ENCODE data around the gene PRSS50. TPM values are rescaled to one million over a fixed set of nuclear protein-coding genes. Genes with fewer than 3 reads are reported as not detected.

The PRSS50 gene
- total RNA-seq, 1 donor from 2014 or later: 0.22 TPM

GRCh38 chr3:46669191-46669999 lies 48.3 kb downstream of the PRSS50 start:
- Histone ChIP-seq H3K4me3 (no peak overlapping the region), H3K36me3 (peaks cover 31% of the 10 kb centered on the region), H3K4me1 (peaks cover 49% of the 10 kb centered on the region), H3K27ac (replicated peaks) (peak overlapping the region; percentile 86), H3K27me3 (ENCODE audit: low read depth) (no peaks in the 10 kb centered on the region), H3K9me3 (replicated peaks) (no peaks in the 10 kb centered on the region)
- intact Hi-C loops (cut with micrococcal nuclease): no loop called here
- DNase-seq: no peak
- no peak for TF ChIP-seq CTCF (IDR thresholded peaks at IDR 0.05; ENCODE audit: borderline replicate concordance)

- H3K4me1 ChIP-seq: peaks cover 57% of the 10 kb centered on the region
- peak overlapping the region; percentile 86 for H3K27ac ChIP-seq (replicated peaks)
- no peak overlapping the region for H3K4me3 ChIP-seq
- DNase-seq: no peak
- H3K27me3 ChIP-seq (ENCODE audit: low read depth): no peaks in the 10 kb centered on the region
- no peak for TF ChIP-seq CTCF (IDR thresholded peaks at IDR 0.05; ENCODE audit: borderline replicate concordance)
- intact Hi-C loops (cut with micrococcal nuclease): no loop called here
- no peaks in the 10 kb centered on the region for H3K9me3 ChIP-seq (replicated peaks)
- peaks cover 23% of the 10 kb centered on the region for H3K36me3 ChIP-seq
Observed at GRCh38 chr3:46668591-46668990, 49.1 kb downstream of the PRSS50 start.

- peaks cover 62% of the 10 kb centered on the region for H3K4me1 ChIP-seq
- H3K9me3 ChIP-seq (replicated peaks): no peaks in the 10 kb centered on the region
- H3K4me3 ChIP-seq: no peak overlapping the region
- no peaks in the 10 kb centered on the region for H3K27me3 ChIP-seq (ENCODE audit: low read depth)
- peak overlapping the region; percentile 86 for H3K27ac ChIP-seq (replicated peaks)
- intact Hi-C loops (cut with micrococcal nuclease): no loop called here
- no peak for DNase-seq
- peaks cover 18% of the 10 kb centered on the region for H3K36me3 ChIP-seq
- no peak for TF ChIP-seq CTCF (IDR thresholded peaks at IDR 0.05; ENCODE audit: borderline replicate concordance)
Observed at GRCh38 chr3:46668116-46668515, 49.6 kb downstream of the PRSS50 start.

GRCh38 chr3:46667657-46668056 lies 50.0 kb downstream of the PRSS50 start:
- Histone ChIP-seq H3K9me3 (replicated peaks) (no peaks in the 10 kb centered on the region), H3K36me3 (peaks cover 15% of the 10 kb centered on the region), H3K27me3 (ENCODE audit: low read depth) (no peaks in the 10 kb centered on the region), H3K4me1 (peaks cover 66% of the 10 kb centered on the region), H3K27ac (replicated peaks) (peak overlapping the region; percentile 86), H3K4me3 (no peak overlapping the region)
- intact Hi-C loops (cut with micrococcal nuclease): no loop called here
- no peak for TF ChIP-seq CTCF (IDR thresholded peaks at IDR 0.05; ENCODE audit: borderline replicate concordance)
- no peak for DNase-seq

- intact Hi-C loops (cut with micrococcal nuclease): no loop called here
- DNase-seq: no peak
Observed at GRCh38 chr3:46667061-46667621, 50.5 kb downstream of the PRSS50 start.

More at GRCh38 chr3:46667061-46667621, 50.5 kb downstream of the PRSS50 start:
- Histone ChIP-seq H3K36me3 (peaks cover 11% of the 10 kb centered on the region), H3K27me3 (ENCODE audit: low read depth) (no peaks in the 10 kb centered on the region), H3K4me3 (no peak overlapping the region), H3K27ac (replicated peaks) (peak overlapping the region; percentile 86), H3K9me3 (replicated peaks) (no peaks in the 10 kb centered on the region), H3K4me1 (peaks cover 71% of the 10 kb centered on the region)
- no peak for TF ChIP-seq CTCF (IDR thresholded peaks at IDR 0.05; ENCODE audit: borderline replicate concordance)

Data from left ventricle myocardium inferior (tissue), 1 donor.